ENCODE results near the gene DHRSX.

DNA sequence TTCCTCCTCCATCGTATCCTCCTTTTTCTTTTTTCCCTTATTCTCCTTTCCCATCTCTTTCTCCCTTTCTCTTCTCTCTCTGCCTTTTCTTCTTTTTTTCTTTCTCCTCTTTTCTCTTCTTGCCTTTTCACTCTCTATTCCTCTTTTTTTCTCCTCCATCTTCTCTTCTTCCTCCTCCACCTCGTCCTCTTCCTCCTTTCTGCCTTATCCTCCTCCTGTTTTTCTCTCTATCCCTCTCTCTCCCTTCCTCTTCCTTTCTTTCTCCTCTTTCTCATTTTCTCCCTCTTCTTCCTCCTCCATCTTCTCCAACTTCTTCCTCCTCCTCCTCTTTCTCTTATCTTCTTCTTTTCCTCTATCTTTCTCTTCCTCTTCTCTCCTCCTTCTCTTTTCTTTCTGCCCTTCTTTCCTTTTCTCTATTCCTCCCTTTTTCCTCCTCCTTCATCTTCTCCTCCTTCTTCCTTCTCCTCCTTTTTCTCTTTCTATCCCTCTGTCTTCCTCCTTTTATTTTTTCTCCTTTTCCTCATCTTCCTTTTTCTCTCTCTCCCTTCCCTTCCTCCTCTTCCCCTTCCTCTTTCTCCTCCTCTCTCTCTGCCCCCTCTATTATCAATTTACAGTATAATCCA is 269.1 kb downstream of the DHRSX start:
- TF ChIP-seq, protein P1, sequence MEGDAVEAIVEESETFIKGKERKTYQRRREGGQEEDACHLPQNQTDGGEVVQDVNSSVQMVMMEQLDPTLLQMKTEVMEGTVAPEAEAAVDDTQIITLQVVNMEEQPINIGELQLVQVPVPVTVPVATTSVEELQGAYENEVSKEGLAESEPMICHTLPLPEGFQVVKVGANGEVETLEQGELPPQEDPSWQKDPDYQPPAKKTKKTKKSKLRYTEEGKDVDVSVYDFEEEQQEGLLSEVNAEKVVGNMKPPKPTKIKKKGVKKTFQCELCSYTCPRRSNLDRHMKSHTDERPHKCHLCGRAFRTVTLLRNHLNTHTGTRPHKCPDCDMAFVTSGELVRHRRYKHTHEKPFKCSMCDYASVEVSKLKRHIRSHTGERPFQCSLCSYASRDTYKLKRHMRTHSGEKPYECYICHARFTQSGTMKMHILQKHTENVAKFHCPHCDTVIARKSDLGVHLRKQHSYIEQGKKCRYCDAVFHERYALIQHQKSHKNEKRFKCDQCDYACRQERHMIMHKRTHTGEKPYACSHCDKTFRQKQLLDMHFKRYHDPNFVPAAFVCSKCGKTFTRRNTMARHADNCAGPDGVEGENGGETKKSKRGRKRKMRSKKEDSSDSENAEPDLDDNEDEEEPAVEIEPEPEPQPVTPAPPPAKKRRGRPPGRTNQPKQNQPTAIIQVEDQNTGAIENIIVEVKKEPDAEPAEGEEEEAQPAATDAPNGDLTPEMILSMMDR (IDR thresholded peaks at IDR 0.05; ENCODE audit: extremely low read depth in 1 of 2, insufficient read depth in 1 of 2, low read depth in 1 of 2, low read length in 2 of 2) = no peak
- TF ChIP-seq POLR2A (IDR thresholded peaks at IDR 0.05; ENCODE audit: low read depth, low read length) = no peak

All from endothelial cell of umbilical vein (primary cell).